Measurements from ENCODE around the gene RIMS4.

The RIMS4 gene

DNA sequence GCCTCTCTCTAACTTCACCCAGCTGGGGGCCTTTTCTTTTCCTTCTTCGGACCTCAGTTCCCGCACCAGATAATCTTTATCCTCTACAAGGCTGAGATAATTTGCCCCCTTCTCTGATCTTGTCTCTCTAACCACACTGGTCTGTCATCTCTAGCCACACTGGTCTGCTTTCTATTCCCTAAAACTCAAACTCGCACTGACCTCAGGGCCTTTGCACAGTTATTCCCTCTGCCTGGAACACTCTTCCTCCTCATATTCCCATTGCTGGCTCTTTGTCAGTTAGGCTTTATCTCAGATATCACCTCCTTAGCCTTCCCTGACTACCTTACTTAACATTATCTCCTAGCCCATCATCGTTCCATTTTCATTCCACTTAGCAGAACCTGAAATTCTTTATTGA, 7.6 kb downstream of the RIMS4 start:
- H3K4me3 ChIP-seq (ENCODE audit: low read length) = no peak overlapping the region
- H3K27me3 ChIP-seq (ENCODE audit: control insufficient read depth, low read length) = 0 out of 2 replicates have a peak, but pooled peaks cover 10% of the 10 kb centered on the region
- no peaks in the 10 kb centered on the region for H3K9me3 ChIP-seq (ENCODE audit: control insufficient read depth, insufficient read depth, low read length)
- no peak overlapping the region for H3K27ac ChIP-seq (ENCODE audit: low read depth, low read length)
- H3K9me2 ChIP-seq (replicated peaks; ENCODE audit: control insufficient read depth, low read length) = no peaks in the 10 kb centered on the region
- no peak overlapping the region for H3K4me2 ChIP-seq (ENCODE audit: low read length)
- TF ChIP-seq EZH2phosphoT487 (IDR thresholded peaks at IDR 0.05; ENCODE audit: borderline replicate concordance, low read length) = no peak
- H4K20me1 ChIP-seq (ENCODE audit: control insufficient read depth, insufficient read depth, low read depth, low read length) = no peaks in the 10 kb centered on the region; the same call in 1 of the 2 replicates
- H3K79me2 ChIP-seq (ENCODE audit: control insufficient read depth, low read length) = no peaks in the 10 kb centered on the region
- no peaks in the 10 kb centered on the region for H3F3A ChIP-seq (ENCODE audit: control insufficient read depth, insufficient read depth)
- no peaks in the 10 kb centered on the region for H3K36me3 ChIP-seq (ENCODE audit: control insufficient read depth, low read length)
- no peaks in the 10 kb centered on the region for H3K4me1 ChIP-seq (ENCODE audit: control insufficient read depth, low read length)

DNA sequence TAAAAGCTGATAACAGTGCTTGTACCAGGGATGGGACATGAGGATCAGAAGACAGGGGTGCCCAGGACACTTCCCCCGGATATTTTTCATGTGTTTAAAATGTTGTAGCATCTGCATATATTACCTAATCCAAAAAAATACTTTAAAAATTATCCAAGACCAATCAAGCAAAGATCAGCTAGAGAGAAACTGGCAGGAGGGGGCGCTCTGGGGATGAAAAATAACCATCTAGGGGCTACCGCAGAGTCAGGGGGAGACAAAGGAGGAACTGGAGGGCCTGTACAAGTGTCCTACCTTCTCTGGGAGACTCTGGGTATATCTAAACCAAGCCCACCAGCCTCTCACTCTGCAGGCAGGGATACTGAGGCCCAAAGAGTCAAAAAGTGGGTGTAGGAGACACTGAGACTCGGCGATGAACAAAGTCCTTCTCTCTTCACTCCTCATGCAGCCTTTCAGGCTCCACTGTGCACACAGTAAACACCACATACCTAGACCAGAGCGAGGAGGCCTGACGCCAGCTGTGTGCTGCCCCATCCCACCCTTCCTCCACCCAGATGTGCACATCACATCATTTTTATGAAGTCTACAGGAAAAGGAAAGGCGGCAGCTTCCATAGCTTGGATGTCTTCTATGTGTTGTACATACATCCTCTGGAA, 9.8 kb downstream of the RIMS4 start:
- H3K36me3 ChIP-seq (ENCODE audit: control insufficient read depth, low read length) = no peaks in the 10 kb centered on the region
- H3K9me2 ChIP-seq (replicated peaks; ENCODE audit: control insufficient read depth, low read length) = no peaks in the 10 kb centered on the region
- TF ChIP-seq EZH2phosphoT487 (IDR thresholded peaks at IDR 0.05; ENCODE audit: borderline replicate concordance, low read length) = no peak
- TF ChIP-seq, protein P1, sequence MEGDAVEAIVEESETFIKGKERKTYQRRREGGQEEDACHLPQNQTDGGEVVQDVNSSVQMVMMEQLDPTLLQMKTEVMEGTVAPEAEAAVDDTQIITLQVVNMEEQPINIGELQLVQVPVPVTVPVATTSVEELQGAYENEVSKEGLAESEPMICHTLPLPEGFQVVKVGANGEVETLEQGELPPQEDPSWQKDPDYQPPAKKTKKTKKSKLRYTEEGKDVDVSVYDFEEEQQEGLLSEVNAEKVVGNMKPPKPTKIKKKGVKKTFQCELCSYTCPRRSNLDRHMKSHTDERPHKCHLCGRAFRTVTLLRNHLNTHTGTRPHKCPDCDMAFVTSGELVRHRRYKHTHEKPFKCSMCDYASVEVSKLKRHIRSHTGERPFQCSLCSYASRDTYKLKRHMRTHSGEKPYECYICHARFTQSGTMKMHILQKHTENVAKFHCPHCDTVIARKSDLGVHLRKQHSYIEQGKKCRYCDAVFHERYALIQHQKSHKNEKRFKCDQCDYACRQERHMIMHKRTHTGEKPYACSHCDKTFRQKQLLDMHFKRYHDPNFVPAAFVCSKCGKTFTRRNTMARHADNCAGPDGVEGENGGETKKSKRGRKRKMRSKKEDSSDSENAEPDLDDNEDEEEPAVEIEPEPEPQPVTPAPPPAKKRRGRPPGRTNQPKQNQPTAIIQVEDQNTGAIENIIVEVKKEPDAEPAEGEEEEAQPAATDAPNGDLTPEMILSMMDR (IDR thresholded peaks at IDR 0.05; ENCODE audit: low read depth, low read length, poor library complexity, severe bottlenecking) = peak; percentile 80
- no peaks in the 10 kb centered on the region for H3K4me1 ChIP-seq (ENCODE audit: control insufficient read depth, low read length)
- H3K27me3 ChIP-seq (ENCODE audit: control insufficient read depth, low read length) = peaks cover 11% of the 10 kb centered on the region; the same call in 1 of the 2 replicates
- no peaks in the 10 kb centered on the region for H3K79me2 ChIP-seq (ENCODE audit: control insufficient read depth, low read length)
- H3F3A ChIP-seq (ENCODE audit: control insufficient read depth, insufficient read depth) = no peaks in the 10 kb centered on the region
- H3K27ac ChIP-seq (ENCODE audit: low read depth, low read length) = no peak overlapping the region
- no peaks in the 10 kb centered on the region for H3K9me3 ChIP-seq (ENCODE audit: control insufficient read depth, insufficient read depth, low read length)
- H4K20me1 ChIP-seq (ENCODE audit: control insufficient read depth, insufficient read depth, low read depth, low read length) = no peaks in the 10 kb centered on the region
- no peak overlapping the region for H3K4me2 ChIP-seq (ENCODE audit: low read length)
- no peak overlapping the region for H3K4me3 ChIP-seq (ENCODE audit: low read length)

DNA sequence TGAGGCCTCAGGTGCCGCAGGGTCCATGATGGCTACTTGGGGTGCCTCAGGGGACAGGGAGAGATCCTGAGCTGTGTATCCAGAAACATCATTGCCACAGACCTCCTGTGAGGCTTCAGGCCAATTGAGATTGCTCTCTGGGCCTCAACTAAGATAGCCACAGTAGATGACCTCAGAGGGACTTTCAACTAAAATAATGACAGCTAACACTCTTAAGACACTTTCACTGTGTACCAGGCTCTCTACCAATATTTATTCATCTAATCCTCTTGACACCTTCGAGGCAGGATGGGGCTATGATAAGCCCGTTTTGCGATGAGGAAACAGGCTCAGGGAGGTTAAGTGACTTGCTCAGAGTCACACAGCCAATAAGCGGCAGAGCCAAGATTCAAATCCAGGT, 10.7 kb downstream of the RIMS4 start:
- Histone ChIP-seq H3K9me2 (replicated peaks; ENCODE audit: control insufficient read depth, low read length) (no peaks in the 10 kb centered on the region), H3K36me3 (ENCODE audit: control insufficient read depth, low read length) (no peaks in the 10 kb centered on the region), H3K4me3 (ENCODE audit: low read length) (no peak overlapping the region), H4K20me1 (ENCODE audit: control insufficient read depth, insufficient read depth, low read depth, low read length) (no peaks in the 10 kb centered on the region), H3K4me2 (ENCODE audit: low read length) (no peak overlapping the region), H3K4me1 (ENCODE audit: control insufficient read depth, low read length) (no peaks in the 10 kb centered on the region), H3K27me3 (ENCODE audit: control insufficient read depth, low read length) (peaks cover 11% of the 10 kb centered on the region; the same call in 1 of the 2 replicates), H3K79me2 (ENCODE audit: control insufficient read depth, low read length) (no peaks in the 10 kb centered on the region), H3K27ac (ENCODE audit: low read depth, low read length) (no peak overlapping the region), H3K9me3 (ENCODE audit: control insufficient read depth, insufficient read depth, low read length) (no peaks in the 10 kb centered on the region), H3F3A (ENCODE audit: control insufficient read depth, insufficient read depth) (no peaks in the 10 kb centered on the region)
- no peak for TF ChIP-seq EZH2phosphoT487 (IDR thresholded peaks at IDR 0.05; ENCODE audit: borderline replicate concordance, low read length)
- TF ChIP-seq, protein P1 (IDR thresholded peaks at IDR 0.05; ENCODE audit: low read depth, low read length, poor library complexity, severe bottlenecking) = no peak

DNA sequence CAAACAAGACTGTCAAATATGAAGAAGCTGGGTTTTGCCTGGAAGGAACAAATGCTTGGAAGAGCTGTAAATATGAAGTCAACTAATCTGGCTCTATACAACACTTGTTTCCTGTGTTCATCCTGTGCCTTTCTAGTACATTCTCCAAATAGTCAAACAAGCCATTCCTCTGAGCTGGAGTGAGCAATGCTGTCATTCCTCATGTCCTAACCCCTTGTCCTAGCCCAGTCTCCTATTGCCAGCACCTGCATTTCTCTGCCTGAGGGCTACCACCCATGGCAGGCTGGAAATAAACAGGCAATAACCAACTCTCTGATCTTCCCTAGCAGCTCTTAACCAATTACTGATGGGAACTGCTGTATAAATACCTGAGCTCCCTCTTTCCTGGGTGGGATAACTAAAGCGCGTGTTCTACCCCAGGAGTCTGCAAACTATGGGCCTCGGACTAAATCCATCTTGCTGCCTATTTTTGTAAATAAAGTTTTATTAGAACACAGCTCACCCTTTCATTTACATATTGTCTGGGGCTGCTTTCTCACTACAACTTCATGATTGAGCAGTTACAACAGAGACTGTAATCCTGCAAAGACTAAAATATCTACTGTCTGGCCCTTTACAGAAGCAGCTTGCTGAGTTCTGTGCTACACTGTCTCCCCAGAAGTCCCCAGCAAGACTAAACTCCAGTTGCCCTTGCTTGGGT, 13.4 kb downstream of the RIMS4 start:
- Histone ChIP-seq H3K79me2 (ENCODE audit: control insufficient read depth, low read length) (no peaks in the 10 kb centered on the region), H3K27me3 (ENCODE audit: control insufficient read depth, low read length) (peaks cover 7% of the 10 kb centered on the region; the same call in 1 of the 2 replicates)

More for the DNA sequence above, 13.4 kb downstream of the RIMS4 start:
- Histone ChIP-seq H3K4me2 (ENCODE audit: low read length) (no peak overlapping the region), H3F3A (ENCODE audit: control insufficient read depth, insufficient read depth) (no peaks in the 10 kb centered on the region), H3K9me2 (replicated peaks; ENCODE audit: control insufficient read depth, low read length) (no peaks in the 10 kb centered on the region), H4K20me1 (ENCODE audit: control insufficient read depth, insufficient read depth, low read depth, low read length) (no peaks in the 10 kb centered on the region), H3K4me3 (ENCODE audit: low read length) (no peak overlapping the region), H3K27ac (ENCODE audit: low read depth, low read length) (no peak overlapping the region), H3K4me1 (ENCODE audit: control insufficient read depth, low read length) (no peaks in the 10 kb centered on the region), H3K9me3 (ENCODE audit: control insufficient read depth, insufficient read depth, low read length) (no peaks in the 10 kb centered on the region), H3K36me3 (ENCODE audit: control insufficient read depth, low read length) (no peaks in the 10 kb centered on the region)
- TF ChIP-seq, protein P1 (IDR thresholded peaks at IDR 0.05; ENCODE audit: low read depth, low read length, poor library complexity, severe bottlenecking) = no peak
- no peak for TF ChIP-seq EZH2phosphoT487 (IDR thresholded peaks at IDR 0.05; ENCODE audit: borderline replicate concordance, low read length)

Measured in DOHH2 (cell line).